Loucy (cell line): ENCODE measurements around the gene SH2D6.

ENCODE experiments used
- H2AFZ ChIP-seq: fragments of 200-600 bp; sonication (generic); 2 replicates; pipeline ENCODE4 v1.6.0; 2016; ENCODE audit warnings: antibody characterized with exemption, mild to moderate bottlenecking, low read length, moderate library complexity
- H3F3A ChIP-seq: fragments of 200-600 bp; 2 replicates; pipeline ENCODE4 v1.6.0; 2016; ENCODE audit warnings: antibody characterized with exemption, low read depth, mild to moderate bottlenecking
- H3K27me3 ChIP-seq: fragments of 200-600 bp; sonication (generic); 2 replicates; pipeline ENCODE4 v1.6.1; 2014; ENCODE audit warnings: low read length, mild to moderate bottlenecking; ENCODE audit not compliant: insufficient read depth, poor library complexity, severe bottlenecking
- H3K36me3 ChIP-seq: fragments of 200-600 bp; sonication (generic); 2 replicates; pipeline ENCODE4 v1.6.1; 2016; ENCODE audit warnings: low read length; ENCODE audit not compliant: insufficient read depth
- H3K4me1 ChIP-seq: fragments of 200-600 bp; sonication (generic); 2 replicates; pipeline ENCODE4 v1.5.1; 2014; ENCODE audit warnings: low read length, mild to moderate bottlenecking; ENCODE audit not compliant: insufficient read depth, poor library complexity, severe bottlenecking
- H3K4me2 ChIP-seq: fragments of 200-600 bp; sonication (generic); 2 replicates; pipeline ENCODE4 v1.6.0; 2014; ENCODE audit warnings: antibody characterized with exemption, low read length, low read depth, mild to moderate bottlenecking; ENCODE audit not compliant: poor library complexity, severe bottlenecking
- H3K4me3 ChIP-seq: fragments of 200-600 bp; sonication (generic); 2 replicates; pipeline ENCODE4 v1.5.1; 2014; ENCODE audit warnings: low read length, mild to moderate bottlenecking, mixed read lengths; ENCODE audit not compliant: poor library complexity, severe bottlenecking
- H3K79me2 ChIP-seq: fragments of 200-600 bp; sonication (generic); 2 replicates; pipeline ENCODE4 v1.6.1; 2014; ENCODE audit warnings: low read length; ENCODE audit not compliant: insufficient read depth
- H3K9ac ChIP-seq: fragments of 200-600 bp; sonication (generic); 2 replicates; pipeline ENCODE4 v1.6.0; 2014; ENCODE audit warnings: mild to moderate bottlenecking, low read depth, low read length, moderate library complexity; ENCODE audit not compliant: poor library complexity, severe bottlenecking
- H3K9me2 ChIP-seq: fragments of 200-600 bp; sonication (generic); replicated peaks from 2 replicates; pipeline ENCODE4 v1.6.1; 2016; ENCODE audit warnings: low read depth, low read length, mixed read lengths
- H3K9me3 ChIP-seq: fragments of 200-600 bp; sonication (generic); 2 replicates; pipeline ENCODE4 v1.6.1; 2014; ENCODE audit warnings: mild to moderate bottlenecking, antibody characterized with exemption, low read length, low read depth; ENCODE audit not compliant: insufficient read depth
- H4K20me1 ChIP-seq: fragments of 200-600 bp; sonication (generic); 2 replicates; pipeline ENCODE4 v1.6.0; 2014; ENCODE audit warnings: antibody characterized with exemption, low read length, mild to moderate bottlenecking; ENCODE audit not compliant: insufficient read depth, poor library complexity, severe bottlenecking
- CTCF ChIP-seq: fragments of 200-600 bp; sonication (generic); conservative IDR thresholded peaks from 2 replicates; pipeline ENCODE4 v1.5.1; 2014; ENCODE audit warnings: mild to moderate bottlenecking, antibody characterized with exemption, low read length
- EZH2phosphoT487 ChIP-seq: fragments of 200-600 bp; IDR thresholded peaks from 2 replicates; pipeline ENCODE4 v1.6.1; 2018; ENCODE audit warnings: antibody characterized with exemption, mild to moderate bottlenecking, moderate library complexity, borderline replicate concordance

SH2D6 gene

GRCh38 chr2:85390941-85391669, 27.4 kb upstream of the SH2D6 start:
- H3K9me2 ChIP-seq: no peaks in the 10 kb centered on the region
- no peaks in the 10 kb centered on the region for H3K4me1 ChIP-seq
- no peak overlapping the region for H2AFZ ChIP-seq
- TF ChIP-seq EZH2phosphoT487 (no peak), CTCF (peak; percentile 89)
- no peaks in the 10 kb centered on the region for H4K20me1 ChIP-seq
- no peak overlapping the region for H3K9ac ChIP-seq
- no peak overlapping the region for H3K4me3 ChIP-seq
- no peaks in the 10 kb centered on the region for H3K9me3 ChIP-seq
- no peaks in the 10 kb centered on the region for H3K79me2 ChIP-seq
- H3F3A ChIP-seq: no peaks in the 10 kb centered on the region
- H3K4me2 ChIP-seq: no peak overlapping the region
- H3K27me3 ChIP-seq: no peaks in the 10 kb centered on the region
- H3K36me3 ChIP-seq: peaks cover 51% of the 10 kb centered on the region; the same call in 1 of the 2 replicates

GRCh38 chr2:85393836-85394235, 24.7 kb upstream of the SH2D6 start:
- Histone ChIP-seq H2AFZ (no peak overlapping the region), H3K36me3 (peaks cover 67% of the 10 kb centered on the region; the same call in 1 of the 2 replicates), H3K4me1 (no peaks in the 10 kb centered on the region), H3K4me3 (no peak overlapping the region), H3K9ac (no peak overlapping the region), H3K79me2 (no peaks in the 10 kb centered on the region), H4K20me1 (no peaks in the 10 kb centered on the region), H3F3A (no peaks in the 10 kb centered on the region), H3K4me2 (no peak overlapping the region), H3K27me3 (no peaks in the 10 kb centered on the region), H3K9me2 (no peaks in the 10 kb centered on the region), H3K9me3 (no peaks in the 10 kb centered on the region)
- TF ChIP-seq CTCF: no peak
- no peak for TF ChIP-seq EZH2phosphoT487

GRCh38 chr2:85394261-85394681, 24.2 kb upstream of the SH2D6 start:
- TF ChIP-seq CTCF (no peak), EZH2phosphoT487 (no peak)
- Histone ChIP-seq H3K9ac (no peak overlapping the region), H3K4me3 (no peak overlapping the region), H3K27me3 (no peaks in the 10 kb centered on the region), H2AFZ (no peak overlapping the region), H3K36me3 (peaks cover 67% of the 10 kb centered on the region; the same call in 1 of the 2 replicates), H3F3A (no peaks in the 10 kb centered on the region), H3K9me2 (no peaks in the 10 kb centered on the region), H3K4me1 (no peaks in the 10 kb centered on the region), H3K4me2 (no peak overlapping the region), H3K9me3 (no peaks in the 10 kb centered on the region), H3K79me2 (no peaks in the 10 kb centered on the region), H4K20me1 (no peaks in the 10 kb centered on the region)
